ENCODE data around the gene BMPER.

GRCh38 chr7:34057136-34057535 lies 151.8 kb downstream of the BMPER start:
- TF ChIP-seq CREB1 (IDR thresholded peaks at IDR 0.05; ENCODE audit: low read depth) (no peak), E2F4 (IDR thresholded peaks at IDR 0.05; ENCODE audit: low read depth, low read length) (no peak), SUZ12 (IDR thresholded peaks at IDR 0.05; ENCODE audit: unreplicated experiment) (no peak), CTCF (IDR thresholded peaks at IDR 0.05 in 2 of 3, conservative IDR thresholded peaks at IDR 0.05 in 1 of 3; ENCODE audit: control insufficient read depth in 2 of 3, extremely low read depth in 1 of 3, insufficient read depth in 1 of 3, low read depth in 3 of 3, low read length in 3 of 3) (no peak), SP1 (IDR thresholded peaks at IDR 0.05; ENCODE audit: low read depth, low read length) (no peak), EP300 (IDR thresholded peaks at IDR 0.05; ENCODE audit: borderline replicate concordance in 1 of 2, control insufficient read depth in 1 of 2, low read depth in 2 of 2, low read length in 2 of 2) (no peak), EZH2 (IDR thresholded peaks at IDR 0.05; ENCODE audit: borderline replicate concordance, control insufficient read depth, low read depth, low read length) (no peak), ZBTB40 (IDR thresholded peaks at IDR 0.05; ENCODE audit: borderline replicate concordance) (no peak)
